Activated CD4-positive, alpha-beta T cell treated with anti-CD3 and anti-CD28 coated beads for 4 hours (primary cell): ENCODE measurements around the gene ZNF70.

Experiments
- DNase-seq, 2 donors: peaks; one replicate each; pipeline ENCODE4 v3.0.0-alpha.2; 2020

Gene ZNF70

GRCh38 chr22:23690713-23691112 is 60.2 kb downstream of the ZNF70 start, which contains the start of gene RGL4:
Gene RGL4, plus strand, starts transcription at chr22:23691013. Its CDS starts 1,018 bp downstream, at chr22:23692031.
- no peak for DNase-seq

- DNase-seq, result no peak
Measured at GRCh38 chr22:23689414-23689813, 61.5 kb downstream of the ZNF70 start.
